ENCODE results near the gene TENT5C.

TENT5C gene

GRCh38 chr1:117573386-117574023 lies 32.3 kb upstream of the TENT5C start:
- peak in 1 of 2 experiments; percentile 1 for DNase-seq

GRCh38 chr1:117574161-117574835 lies 31.6 kb upstream of the TENT5C start:
- no peak for DNase-seq

- no peak for DNase-seq
Observed at GRCh38 chr1:117575586-117576225, 30.1 kb upstream of the TENT5C start.

- DNase-seq = no peak
Observed at GRCh38 chr1:117576236-117576635, 29.6 kb upstream of the TENT5C start.

- DNase-seq = no peak
Observed at GRCh38 chr1:117577191-117577885, 28.5 kb upstream of the TENT5C start.

GRCh38 chr1:117578466-117578865 lies 27.4 kb upstream of the TENT5C start:
- DNase-seq = no peak

GRCh38 chr1:117579221-117579906 lies 26.5 kb upstream of the TENT5C start:
- DNase-seq = no peak

GRCh38 chr1:117580436-117580835 lies 25.4 kb upstream of the TENT5C start:
- DNase-seq = no peak

- no peak for DNase-seq
Observed at GRCh38 chr1:117580882-117581281, 25.0 kb upstream of the TENT5C start.

GRCh38 chr1:117581391-117581943 lies 24.4 kb upstream of the TENT5C start:
- DNase-seq = no peak

GRCh38 chr1:117582451-117582850 lies 23.4 kb upstream of the TENT5C start:
- DNase-seq = no peak

- DNase-seq = no peak
Observed at GRCh38 chr1:117583247-117583646, 22.6 kb upstream of the TENT5C start.

GRCh38 chr1:117584181-117584580 lies 21.7 kb upstream of the TENT5C start:
- no peak for DNase-seq

GRCh38 chr1:117585086-117585485 lies 20.8 kb upstream of the TENT5C start:
- no peak for DNase-seq

- no peak for DNase-seq
Observed at GRCh38 chr1:117586337-117586736, 19.5 kb upstream of the TENT5C start.

GRCh38 chr1:117586747-117587498 lies 18.9 kb upstream of the TENT5C start:
- DNase-seq = no peak

- no peak for DNase-seq
Observed at GRCh38 chr1:117587499-117588356, 18.1 kb upstream of the TENT5C start.

GRCh38 chr1:117589544-117589943 lies 16.3 kb upstream of the TENT5C start:
- DNase-seq = no peak

- no peak for DNase-seq
Observed at GRCh38 chr1:117590273-117590925, 15.4 kb upstream of the TENT5C start.

- DNase-seq = no peak
Observed at GRCh38 chr1:117591252-117591651, 14.6 kb upstream of the TENT5C start.
